GM12878 (cell line): ENCODE measurements around the gene HEMK1. TPM values are rescaled to one million over a fixed set of nuclear protein-coding genes. Genes with fewer than 3 reads are reported as not detected.
A peak's percentile ranks its signal among the peaks of the same experiment; 100 is the strongest.

ENCODE experiments used
- ATF7 ChIP-seq: fragments of 450-650 bp; IDR thresholded peaks from 2 replicates; pipeline ENCODE4 v1.6.1; 2016; ENCODE audit warnings: low read depth, mild to moderate bottlenecking
- BACH1 ChIP-seq: fragments of 450-650 bp; IDR thresholded peaks from 2 replicates; pipeline ENCODE4 v1.6.1; 2017; ENCODE audit warnings: mild to moderate bottlenecking, borderline replicate concordance
- CBX5 ChIP-seq: sonication (generic); IDR thresholded peaks from 2 replicates; pipeline ENCODE4 v1.6.1; 2016; ENCODE audit warnings: low read depth, moderate library complexity, mild to moderate bottlenecking, inconsistent platforms
- CHD4 ChIP-seq: fragments of 200-600 bp; sonication (generic); IDR thresholded peaks from 2 replicates; pipeline ENCODE4 v1.6.1; 2016; ENCODE audit warnings: mild to moderate bottlenecking
- CREB1 ChIP-seq: IDR thresholded peaks from 2 replicates; pipeline ENCODE4 v1.6.1; 2012; ENCODE audit warnings: low read depth, mild to moderate bottlenecking, inconsistent platforms
- CREM ChIP-seq: IDR thresholded peaks from 2 replicates; pipeline ENCODE4 v1.6.1; 2014; ENCODE audit warnings: antibody characterized with exemption, low read depth
- E2F8 ChIP-seq: fragments of 450-650 bp; IDR thresholded peaks from 2 replicates; pipeline ENCODE4 v1.6.1; 2018; ENCODE audit warnings: mild to moderate bottlenecking, low read depth, moderate library complexity; ENCODE audit not compliant: partially characterized antibody
- HSF1 ChIP-seq: fragments of 150-350 bp; IDR thresholded peaks from 2 replicates; pipeline ENCODE4 v1.6.1; 2014; ENCODE audit warnings: mild to moderate bottlenecking, low read depth, low read length
- JUND ChIP-seq: IDR thresholded peaks from 2 replicates; pipeline ENCODE4 v1.6.1; 2012; ENCODE audit warnings: low read depth, mild to moderate bottlenecking, low read length, improper control_type of control experiment, moderate library complexity
- MAX ChIP-seq: IDR thresholded peaks from 2 replicates; pipeline ENCODE4 v1.6.1; 2012; ENCODE audit warnings: low read depth, low read length, improper control_type of control experiment
- MEF2A ChIP-seq: IDR thresholded peaks from 2 replicates; pipeline ENCODE4 v1.6.1; 2011; ENCODE audit warnings: low read depth, mild to moderate bottlenecking, low read length, moderate library complexity; ENCODE audit not compliant: insufficient read depth
- PKNOX1 ChIP-seq: fragments of 450-650 bp; IDR thresholded peaks from 2 replicates; pipeline ENCODE4 v1.6.1; 2016; ENCODE audit warnings: mild to moderate bottlenecking
- POU2F2 ChIP-seq: IDR thresholded peaks from 3 replicates; pipeline ENCODE4 v1.6.1; 2011; ENCODE audit warnings: low read depth, mild to moderate bottlenecking, low read length, borderline replicate concordance
- SIN3A ChIP-seq: IDR thresholded peaks from 2 replicates; pipeline ENCODE4 v1.6.1; 2012; ENCODE audit warnings: low read depth, low read length, improper control_type of control experiment
- SREBF2 ChIP-seq: IDR thresholded peaks from 2 replicates; pipeline ENCODE4 v1.6.1; 2012; ENCODE audit warnings: mild to moderate bottlenecking, low read length
- SUZ12 ChIP-seq: fragments of 200-600 bp; sonication (generic); IDR thresholded peaks from one replicate; pipeline ENCODE4 v1.6.1; 2018; ENCODE audit warnings: antibody characterized with exemption, mild to moderate bottlenecking; ENCODE audit not compliant: unreplicated experiment
- TBL1XR1 ChIP-seq: IDR thresholded peaks from 2 replicates; pipeline ENCODE4 v1.6.1; 2012; ENCODE audit warnings: low read depth, low read length, improper control_type of control experiment
- USF1 ChIP-seq: IDR thresholded peaks from 2 replicates; pipeline ENCODE4 v1.6.1; 2011; ENCODE audit warnings: borderline replicate concordance, low read depth, mild to moderate bottlenecking, moderate library complexity, mixed read lengths, low read length; ENCODE audit not compliant: insufficient read depth; ENCODE audit errors: extremely low read length
- YBX1 ChIP-seq: fragments of 450-650 bp; IDR thresholded peaks from 2 replicates; pipeline ENCODE4 v1.6.1; 2016; ENCODE audit warnings: antibody characterized with exemption
- ZBED1 ChIP-seq: IDR thresholded peaks from 2 replicates; pipeline ENCODE4 v1.6.1; 2016; ENCODE audit warnings: borderline replicate concordance
- ZBTB33 ChIP-seq: fragments of 450-650 bp; IDR thresholded peaks from 2 replicates; pipeline ENCODE4 v1.6.1; 2017; ENCODE audit warnings: mild to moderate bottlenecking
- ZNF217 ChIP-seq: fragments of 450-650 bp; IDR thresholded peaks from 2 replicates; pipeline ENCODE4 v1.6.1; 2017; ENCODE audit warnings: antibody characterized with exemption, mild to moderate bottlenecking
- ZSCAN29 ChIP-seq: fragments of 450-650 bp; IDR thresholded peaks from 2 replicates; pipeline ENCODE4 v1.6.1; 2017; ENCODE audit warnings: mild to moderate bottlenecking, moderate library complexity
- polyA plus RNA-seq, 11 experiments: library from polyadenylated mRNA; depleted of rRNA in 4 of 11; unstranded in 6 of 11; stranded (reverse) in 5 of 11; fragments of >200 nt; fragmentation: Nextera tagmentation in 4 of 11; fragmentation: Illumina TruSeq in 1 of 11; extraction: Ambion mirVana in 4 of 11; extraction: Trizol in 1 of 11; gene quantifications; 1 replicate in 1 of 11; 2 replicates in 10 of 11; pipeline versions ENCODE4 v1.2.1 to v1.2.3, GENCODE V29; 2011 to 2016; ENCODE audit warnings: inconsistent platforms in 2 of 11, missing spikeins in 2 of 11, low read depth in 1 of 11
- total RNA-seq, 4 experiments: library from RNA; depleted of rRNA in 3 of 4; stranded (reverse); fragments of >200 nt in 3 of 4; fragmentation: Illumina TruSeq in 1 of 4; extraction: Trizol in 1 of 4; gene quantifications; 2 replicates each; pipeline versions ENCODE4 v1.2.1 to v1.2.3, GENCODE V29; 2013 to 2021

Gene HEMK1
- total and polyA plus RNA-seq, 10 of the 15 experiments (the other 5 are each of a cell fraction or from before 2014, with no cell fraction given): 2.8 to 19.0 (median 12.0) TPM

GRCh38 chr3:50616003-50616769 lies 46.9 kb downstream of the HEMK1 start (continued):
- TF ChIP-seq HSF1 (no peak), CBX5 (no peak), POU2F2 (peak; percentile 57; the same call in 1 of the 3 replicates), YBX1 (no peak), SUZ12 (no peak), ZNF217 (no peak), CREB1 (no peak), PKNOX1 (no peak), USF1 (no peak), ZSCAN29 (no peak), TBL1XR1 (no peak), JUND (no peak), MAX (no peak), ATF7 (no peak), E2F8 (no peak), BACH1 (peak; percentile 16; the same call in 1 of the 2 replicates), SIN3A (no peak), SREBF2 (no peak), CREM (no peak), ZBTB33 (no peak), ZBED1 (no peak), MEF2A (0 out of 2 replicates have a peak, but pooled peaks have one; percentile 20), CHD4 (no peak)
